Suprapubic skin (tissue), 4 donors: ENCODE measurements around the gene TPM2. TPM values are rescaled to one million over a fixed set of nuclear protein-coding genes. Genes with fewer than 3 reads are reported as not detected.

Source experiments
- DNase-seq, 2 donors: peaks; one replicate each; pipeline ENCODE4 v3.0.0-alpha.2; 2019; ENCODE audit warnings: low spot score in 2 of 2
- H3K27ac ChIP-seq: fragments of 200-600 bp; sonication (generic); one replicate; pipeline ENCODE4 v1.5.1; 2019
- H3K27me3 ChIP-seq: fragments of 200-600 bp; sonication (generic); one replicate; pipeline ENCODE4 v1.5.1; 2019
- H3K36me3 ChIP-seq: fragments of 200-600 bp; sonication (generic); one replicate; pipeline ENCODE4 v1.5.1; 2019
- H3K4me1 ChIP-seq: fragments of 200-600 bp; sonication (generic); one replicate; pipeline ENCODE4 v1.5.1; 2019
- H3K4me3 ChIP-seq: fragments of 200-600 bp; sonication (generic); one replicate; pipeline ENCODE4 v1.5.1; 2019; ENCODE audit warnings: mild to moderate bottlenecking
- H3K9me3 ChIP-seq: fragments of 200-600 bp; sonication (generic); one replicate; pipeline ENCODE4 v1.5.1; 2019
- EP300 ChIP-seq: sonication (generic); formaldehyde crosslinking; IDR thresholded peaks from one replicate; pipeline ENCODE4 v1.6.1; 2017; ENCODE audit warnings: antibody characterized with exemption
- POLR2A ChIP-seq, 2 donors: fragments of 450-650 bp; IDR thresholded peaks; one replicate each; pipeline ENCODE4 v1.6.1; 2017; ENCODE audit warnings: antibody characterized with exemption in 2 of 2, mild to moderate bottlenecking in 2 of 2, moderate library complexity in 2 of 2
- POLR2AphosphoS5 ChIP-seq, 3 donors: sonication (generic); formaldehyde crosslinking; IDR thresholded peaks; one replicate each; pipeline ENCODE4 v1.6.1; 2017; ENCODE audit warnings: antibody characterized with exemption in 3 of 3
- WGBS: methylation state at CpG from one replicate; pipeline ENCODE4 v1.1.5; 2018; 5-methylcytosine and 5-hydroxymethylcytosine counted together
- total RNA-seq, 4 donors: library from RNA; depleted of rRNA; stranded (reverse); fragments of >200 nt; gene quantifications; one replicate each; pipeline ENCODE4 v1.1.0, GENCODE V29; 2016
- TF ChIP-seq, protein P1 (sequence below), 2 donors: fragments of 200-600 bp in 1 of 2; fragments of 450-650 bp in 1 of 2; sonication (generic) in 1 of 2; IDR thresholded peaks; one replicate each; pipeline ENCODE4 v1.5.1; 2016 to 2019; ENCODE audit warnings: antibody characterized with exemption in 2 of 2, mild to moderate bottlenecking in 1 of 2, moderate library complexity in 1 of 2

TPM2 gene
- total RNA-seq, 4 donors from 2014 or later = 40.6 to 105 (median 56.7) TPM

- peaks cover 8% of the 10 kb centered on the region for H3K4me1 ChIP-seq
- H3K27me3 ChIP-seq = no peaks in the 10 kb centered on the region
- peaks cover 24% of the 10 kb centered on the region for H3K36me3 ChIP-seq
- no peak for TF ChIP-seq POLR2A (IDR thresholded peaks at IDR 0.05)
- TF ChIP-seq EP300 = no peak
- TF ChIP-seq, protein P1, sequence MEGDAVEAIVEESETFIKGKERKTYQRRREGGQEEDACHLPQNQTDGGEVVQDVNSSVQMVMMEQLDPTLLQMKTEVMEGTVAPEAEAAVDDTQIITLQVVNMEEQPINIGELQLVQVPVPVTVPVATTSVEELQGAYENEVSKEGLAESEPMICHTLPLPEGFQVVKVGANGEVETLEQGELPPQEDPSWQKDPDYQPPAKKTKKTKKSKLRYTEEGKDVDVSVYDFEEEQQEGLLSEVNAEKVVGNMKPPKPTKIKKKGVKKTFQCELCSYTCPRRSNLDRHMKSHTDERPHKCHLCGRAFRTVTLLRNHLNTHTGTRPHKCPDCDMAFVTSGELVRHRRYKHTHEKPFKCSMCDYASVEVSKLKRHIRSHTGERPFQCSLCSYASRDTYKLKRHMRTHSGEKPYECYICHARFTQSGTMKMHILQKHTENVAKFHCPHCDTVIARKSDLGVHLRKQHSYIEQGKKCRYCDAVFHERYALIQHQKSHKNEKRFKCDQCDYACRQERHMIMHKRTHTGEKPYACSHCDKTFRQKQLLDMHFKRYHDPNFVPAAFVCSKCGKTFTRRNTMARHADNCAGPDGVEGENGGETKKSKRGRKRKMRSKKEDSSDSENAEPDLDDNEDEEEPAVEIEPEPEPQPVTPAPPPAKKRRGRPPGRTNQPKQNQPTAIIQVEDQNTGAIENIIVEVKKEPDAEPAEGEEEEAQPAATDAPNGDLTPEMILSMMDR (IDR thresholded peaks at IDR 0.05) = no peak
- TF ChIP-seq POLR2AphosphoS5 (IDR thresholded peaks at IDR 0.05) = no peak
- no peak for DNase-seq
- 63% methylated on average over 15 of the region's 15 CpGs for WGBS
- no peak overlapping the region for H3K27ac ChIP-seq
- H3K4me3 ChIP-seq = no peak overlapping the region
- H3K9me3 ChIP-seq = no peaks in the 10 kb centered on the region
Measured at GRCh38 chr9:35680331-35681105, 9.2 kb downstream of the TPM2 start.

DNA sequence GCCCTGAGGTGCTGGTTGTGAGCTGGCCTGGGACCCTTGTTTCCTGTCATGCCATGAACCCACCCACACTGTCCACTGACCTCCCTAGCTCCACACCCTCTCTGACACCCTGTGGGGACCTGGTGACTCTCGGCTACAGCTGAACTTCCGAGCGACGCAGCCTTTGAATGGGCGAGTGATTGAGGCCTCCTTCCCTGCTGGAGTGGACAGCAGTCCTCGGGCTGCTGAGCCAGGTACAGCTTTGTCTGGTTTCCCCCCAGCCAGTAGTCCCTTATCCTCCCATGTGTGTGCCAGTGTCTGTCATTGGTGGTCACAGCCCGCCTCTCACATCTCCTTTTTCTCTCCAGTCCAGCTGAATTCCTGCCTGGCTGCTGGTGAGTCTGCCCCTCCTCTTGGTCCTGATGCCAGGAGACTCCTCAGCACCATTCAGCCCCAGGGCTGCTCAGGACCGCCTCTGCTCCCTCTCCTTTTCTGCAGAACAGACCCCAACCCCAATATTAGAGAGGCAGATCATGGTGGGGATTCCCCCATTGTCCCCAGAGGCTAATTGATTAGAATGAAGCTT is 9.9 kb downstream of the TPM2 start:
- no peaks in the 10 kb centered on the region for H3K27me3 ChIP-seq
- H3K9me3 ChIP-seq = no peaks in the 10 kb centered on the region
- peaks cover 18% of the 10 kb centered on the region for H3K36me3 ChIP-seq
- peaks cover 12% of the 10 kb centered on the region for H3K4me1 ChIP-seq
- no peak overlapping the region for H3K4me3 ChIP-seq
- 91% methylated on average over 8 of the region's 8 CpGs for WGBS
- no peak for DNase-seq
- TF ChIP-seq POLR2AphosphoS5 (IDR thresholded peaks at IDR 0.05) = no peak
- TF ChIP-seq, protein P1 (IDR thresholded peaks at IDR 0.05) = no peak
- no peak overlapping the region for H3K27ac ChIP-seq

- H3K36me3 ChIP-seq = peaks cover 10% of the 10 kb centered on the region
- H3K4me1 ChIP-seq = peaks cover 12% of the 10 kb centered on the region
- no peaks in the 10 kb centered on the region for H3K9me3 ChIP-seq
- TF ChIP-seq POLR2AphosphoS5 (IDR thresholded peaks at IDR 0.05) (no peak), EP300 (no peak)
- H3K27ac ChIP-seq = no peak overlapping the region
- H3K27me3 ChIP-seq = no peaks in the 10 kb centered on the region
- 88% methylated on average over 5 of the region's 5 CpGs for WGBS
- H3K4me3 ChIP-seq = no peak overlapping the region
- DNase-seq = no peak
Measured at GRCh38 chr9:35679091-35679490, 10.6 kb downstream of the TPM2 start.

- Histone ChIP-seq H3K27ac (no peak overlapping the region), H3K4me1 (peaks cover 12% of the 10 kb centered on the region), H3K36me3 (no peaks in the 10 kb centered on the region), H3K9me3 (no peaks in the 10 kb centered on the region), H3K27me3 (no peaks in the 10 kb centered on the region), H3K4me3 (peak overlapping the region; percentile 51)
- no peak for DNase-seq
- WGBS = 28% methylated on average over 26 of the region's 51 CpGs
- no peak for TF ChIP-seq EP300
- TF ChIP-seq, protein P1 (IDR thresholded peaks at IDR 0.05) = no peak
- no peak for TF ChIP-seq POLR2A (IDR thresholded peaks at IDR 0.05)
Measured at GRCh38 chr9:35675732-35676392, 13.9 kb downstream of the TPM2 start.

- Histone ChIP-seq H3K4me3 (peak overlapping the region; percentile 51), H3K27ac (no peak overlapping the region), H3K27me3 (no peaks in the 10 kb centered on the region), H3K36me3 (no peaks in the 10 kb centered on the region), H3K4me1 (peaks cover 12% of the 10 kb centered on the region), H3K9me3 (no peaks in the 10 kb centered on the region)
- 30% methylated on average over 10 of the region's 13 CpGs for WGBS
- TF ChIP-seq POLR2A (IDR thresholded peaks at IDR 0.05) (no peak), POLR2AphosphoS5 (IDR thresholded peaks at IDR 0.05) (no peak), EP300 (no peak)
- TF ChIP-seq, protein P1 (IDR thresholded peaks at IDR 0.05) = no peak
- no peak for DNase-seq
Measured at GRCh38 chr9:35675204-35675603, 14.5 kb downstream of the TPM2 start.
